ENCODE measurements around the gene HLA-B.

GRCh38 chr6:31308845-31309175 lies 48.2 kb downstream of the HLA-B start:
- TF ChIP-seq CTCF (IDR thresholded peaks at IDR 0.05; ENCODE audit: poor library complexity, severe bottlenecking) (no peak), EP300 (conservative IDR thresholded peaks at IDR 0.05; ENCODE audit: poor library complexity, severe bottlenecking) (no peak)

Data from neural cell (in vitro differentiated cells).